ENCODE results near the gene NRBP1. TPM values are rescaled to one million over a fixed set of nuclear protein-coding genes. Genes with fewer than 3 reads are reported as not detected.

Gene NRBP1
- total and polyA plus RNA-seq, 9 of the 15 experiments (the other 6 are each of a cell fraction or from before 2014, with no cell fraction given) = 2.9 to 84.5 (median 36.9) TPM

DNA sequence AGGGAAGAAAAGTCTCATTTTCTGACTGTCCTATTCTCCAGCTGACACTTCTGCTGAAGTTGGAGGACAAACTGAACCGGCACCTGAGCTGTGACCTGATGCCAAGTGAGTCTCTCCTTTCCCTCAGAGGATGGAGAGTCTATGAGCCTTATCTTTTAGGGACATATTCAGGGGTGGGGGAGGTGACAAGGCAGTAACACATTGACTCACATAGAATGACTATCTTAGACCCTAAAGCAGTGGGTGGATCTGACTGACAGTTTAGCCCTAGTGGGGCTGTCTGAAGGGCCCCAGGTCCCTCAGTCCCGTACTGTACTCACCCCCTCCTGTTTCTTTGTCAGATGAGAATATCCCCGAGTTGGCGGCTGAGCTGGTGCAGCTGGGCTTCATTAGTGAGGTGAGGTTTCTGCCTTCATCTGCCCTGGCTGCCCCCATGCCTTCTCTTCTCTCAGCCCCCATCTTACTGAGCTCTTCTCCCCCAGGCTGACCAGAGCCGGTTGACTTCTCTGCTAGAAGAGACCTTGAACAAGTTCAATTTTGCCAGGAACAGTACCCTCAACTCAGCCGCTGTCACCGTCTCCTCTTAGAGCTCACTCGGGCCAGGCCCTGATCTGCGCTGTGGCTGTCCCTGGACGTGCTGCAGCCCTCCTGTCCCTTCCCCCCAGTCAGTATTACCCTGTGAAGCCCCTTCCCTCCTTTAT is 12.9 kb downstream of the NRBP1 start (continued):
- TF ChIP-seq, protein P1, sequence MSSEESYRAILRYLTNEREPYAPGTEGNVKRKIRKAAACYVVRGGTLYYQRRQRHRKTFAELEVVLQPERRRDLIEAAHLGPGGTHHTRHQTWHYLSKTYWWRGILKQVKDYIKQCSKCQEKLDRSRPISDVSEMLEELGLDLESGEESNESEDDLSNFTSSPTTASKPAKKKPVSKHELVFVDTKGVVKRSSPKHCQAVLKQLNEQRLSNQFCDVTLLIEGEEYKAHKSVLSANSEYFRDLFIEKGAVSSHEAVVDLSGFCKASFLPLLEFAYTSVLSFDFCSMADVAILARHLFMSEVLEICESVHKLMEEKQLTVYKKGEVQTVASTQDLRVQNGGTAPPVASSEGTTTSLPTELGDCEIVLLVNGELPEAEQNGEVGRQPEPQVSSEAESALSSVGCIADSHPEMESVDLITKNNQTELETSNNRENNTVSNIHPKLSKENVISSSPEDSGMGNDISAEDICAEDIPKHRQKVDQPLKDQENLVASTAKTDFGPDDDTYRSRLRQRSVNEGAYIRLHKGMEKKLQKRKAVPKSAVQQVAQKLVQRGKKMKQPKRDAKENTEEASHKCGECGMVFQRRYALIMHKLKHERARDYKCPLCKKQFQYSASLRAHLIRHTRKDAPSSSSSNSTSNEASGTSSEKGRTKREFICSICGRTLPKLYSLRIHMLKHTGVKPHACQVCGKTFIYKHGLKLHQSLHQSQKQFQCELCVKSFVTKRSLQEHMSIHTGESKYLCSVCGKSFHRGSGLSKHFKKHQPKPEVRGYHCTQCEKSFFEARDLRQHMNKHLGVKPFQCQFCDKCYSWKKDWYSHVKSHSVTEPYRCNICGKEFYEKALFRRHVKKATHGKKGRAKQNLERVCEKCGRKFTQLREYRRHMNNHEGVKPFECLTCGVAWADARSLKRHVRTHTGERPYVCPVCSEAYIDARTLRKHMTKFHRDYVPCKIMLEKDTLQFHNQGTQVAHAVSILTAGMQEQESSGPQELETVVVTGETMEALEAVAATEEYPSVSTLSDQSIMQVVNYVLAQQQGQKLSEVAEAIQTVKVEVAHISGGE (CRISPR knock-in tag; IDR thresholded peaks at IDR 0.05) = no peak
- TF ChIP-seq ZNF764 (CRISPR knock-in tag; IDR thresholded peaks at IDR 0.05; ENCODE audit: low read depth) (no peak), PML (IDR thresholded peaks at IDR 0.05; ENCODE audit: low read length) (peak; percentile 51; the same call in 1 of the 2 replicates), POLR2AphosphoS5 (IDR thresholded peaks at IDR 0.05; ENCODE audit: control insufficient read depth, insufficient read depth, low read depth, low read length) (peak; percentile 91), CCNT2 (IDR thresholded peaks at IDR 0.05; ENCODE audit: borderline replicate concordance, extremely low read depth, insufficient read length, low read depth, low read length) (peak; percentile 34), NCOR1 (IDR thresholded peaks at IDR 0.05) (peak; percentile 86), SMARCA4 (IDR thresholded peaks at IDR 0.05) (peak; percentile 87), CREB1 (IDR thresholded peaks at IDR 0.05) (peak; percentile 44; the same call in 1 of the 2 replicates), CREB1 (CRISPR knock-in tag; IDR thresholded peaks at IDR 0.05) (no peak), HLTF (IDR thresholded peaks at IDR 0.05) (peak; percentile 51; the same call in 1 of the 2 replicates), ZNF316 (IDR thresholded peaks at IDR 0.05) (peak; percentile 70), MEIS2 (IDR thresholded peaks at IDR 0.05; ENCODE audit: partially characterized antibody) (peak; percentile 78)
- TF ChIP-seq, protein P2, sequence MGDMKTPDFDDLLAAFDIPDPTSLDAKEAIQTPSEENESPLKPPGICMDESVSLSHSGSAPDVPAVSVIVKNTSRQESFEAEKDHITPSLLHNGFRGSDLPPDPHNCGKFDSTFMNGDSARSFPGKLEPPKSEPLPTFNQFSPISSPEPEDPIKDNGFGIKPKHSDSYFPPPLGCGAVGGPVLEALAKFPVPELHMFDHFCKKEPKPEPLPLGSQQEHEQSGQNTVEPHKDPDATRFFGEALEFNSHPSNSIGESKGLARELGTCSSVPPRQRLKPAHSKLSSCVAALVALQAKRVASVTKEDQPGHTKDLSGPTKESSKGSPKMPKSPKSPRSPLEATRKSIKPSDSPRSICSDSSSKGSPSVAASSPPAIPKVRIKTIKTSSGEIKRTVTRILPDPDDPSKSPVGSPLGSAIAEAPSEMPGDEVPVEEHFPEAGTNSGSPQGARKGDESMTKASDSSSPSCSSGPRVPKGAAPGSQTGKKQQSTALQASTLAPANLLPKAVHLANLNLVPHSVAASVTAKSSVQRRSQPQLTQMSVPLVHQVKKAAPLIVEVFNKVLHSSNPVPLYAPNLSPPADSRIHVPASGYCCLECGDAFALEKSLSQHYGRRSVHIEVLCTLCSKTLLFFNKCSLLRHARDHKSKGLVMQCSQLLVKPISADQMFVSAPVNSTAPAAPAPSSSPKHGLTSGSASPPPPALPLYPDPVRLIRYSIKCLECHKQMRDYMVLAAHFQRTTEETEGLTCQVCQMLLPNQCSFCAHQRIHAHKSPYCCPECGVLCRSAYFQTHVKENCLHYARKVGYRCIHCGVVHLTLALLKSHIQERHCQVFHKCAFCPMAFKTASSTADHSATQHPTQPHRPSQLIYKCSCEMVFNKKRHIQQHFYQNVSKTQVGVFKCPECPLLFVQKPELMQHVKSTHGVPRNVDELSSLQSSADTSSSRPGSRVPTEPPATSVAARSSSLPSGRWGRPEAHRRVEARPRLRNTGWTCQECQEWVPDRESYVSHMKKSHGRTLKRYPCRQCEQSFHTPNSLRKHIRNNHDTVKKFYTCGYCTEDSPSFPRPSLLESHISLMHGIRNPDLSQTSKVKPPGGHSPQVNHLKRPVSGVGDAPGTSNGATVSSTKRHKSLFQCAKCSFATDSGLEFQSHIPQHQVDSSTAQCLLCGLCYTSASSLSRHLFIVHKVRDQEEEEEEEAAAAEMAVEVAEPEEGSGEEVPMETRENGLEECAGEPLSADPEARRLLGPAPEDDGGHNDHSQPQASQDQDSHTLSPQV (IDR thresholded peaks at IDR 0.05) = peak; percentile 48; the same call in 1 of the 2 replicates
- TF ChIP-seq, protein P3, sequence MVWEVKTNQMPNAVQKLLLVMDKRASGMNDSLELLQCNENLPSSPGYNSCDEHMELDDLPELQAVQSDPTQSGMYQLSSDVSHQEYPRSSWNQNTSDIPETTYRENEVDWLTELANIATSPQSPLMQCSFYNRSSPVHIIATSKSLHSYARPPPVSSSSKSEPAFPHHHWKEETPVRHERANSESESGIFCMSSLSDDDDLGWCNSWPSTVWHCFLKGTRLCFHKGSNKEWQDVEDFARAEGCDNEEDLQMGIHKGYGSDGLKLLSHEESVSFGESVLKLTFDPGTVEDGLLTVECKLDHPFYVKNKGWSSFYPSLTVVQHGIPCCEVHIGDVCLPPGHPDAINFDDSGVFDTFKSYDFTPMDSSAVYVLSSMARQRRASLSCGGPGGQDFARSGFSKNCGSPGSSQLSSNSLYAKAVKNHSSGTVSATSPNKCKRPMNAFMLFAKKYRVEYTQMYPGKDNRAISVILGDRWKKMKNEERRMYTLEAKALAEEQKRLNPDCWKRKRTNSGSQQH (CRISPR knock-in tag; IDR thresholded peaks at IDR 0.05) = peak; percentile 40; the same call in 1 of the 2 replicates
- TF ChIP-seq, protein P4, sequence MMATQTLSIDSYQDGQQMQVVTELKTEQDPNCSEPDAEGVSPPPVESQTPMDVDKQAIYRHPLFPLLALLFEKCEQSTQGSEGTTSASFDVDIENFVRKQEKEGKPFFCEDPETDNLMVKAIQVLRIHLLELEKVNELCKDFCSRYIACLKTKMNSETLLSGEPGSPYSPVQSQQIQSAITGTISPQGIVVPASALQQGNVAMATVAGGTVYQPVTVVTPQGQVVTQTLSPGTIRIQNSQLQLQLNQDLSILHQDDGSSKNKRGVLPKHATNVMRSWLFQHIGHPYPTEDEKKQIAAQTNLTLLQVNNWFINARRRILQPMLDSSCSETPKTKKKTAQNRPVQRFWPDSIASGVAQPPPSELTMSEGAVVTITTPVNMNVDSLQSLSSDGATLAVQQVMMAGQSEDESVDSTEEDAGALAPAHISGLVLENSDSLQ (IDR thresholded peaks at IDR 0.05) = peak; percentile 93
- TF ChIP-seq, protein P5, sequence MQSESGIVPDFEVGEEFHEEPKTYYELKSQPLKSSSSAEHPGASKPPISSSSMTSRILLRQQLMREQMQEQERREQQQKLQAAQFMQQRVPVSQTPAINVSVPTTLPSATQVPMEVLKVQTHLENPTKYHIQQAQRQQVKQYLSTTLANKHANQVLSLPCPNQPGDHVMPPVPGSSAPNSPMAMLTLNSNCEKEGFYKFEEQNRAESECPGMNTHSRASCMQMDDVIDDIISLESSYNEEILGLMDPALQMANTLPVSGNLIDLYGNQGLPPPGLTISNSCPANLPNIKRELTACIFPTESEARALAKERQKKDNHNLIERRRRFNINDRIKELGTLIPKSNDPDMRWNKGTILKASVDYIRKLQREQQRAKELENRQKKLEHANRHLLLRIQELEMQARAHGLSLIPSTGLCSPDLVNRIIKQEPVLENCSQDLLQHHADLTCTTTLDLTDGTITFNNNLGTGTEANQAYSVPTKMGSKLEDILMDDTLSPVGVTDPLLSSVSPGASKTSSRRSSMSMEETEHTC (IDR thresholded peaks at IDR 0.05) = no peak

All from K562 (cell line).